Lower leg skin (tissue), 4 donors: ENCODE measurements around the gene MPP1. TPM values are rescaled to one million over a fixed set of nuclear protein-coding genes. Genes with fewer than 3 reads are reported as not detected.
A peak's percentile ranks its signal among the peaks of the same experiment; 100 is the strongest.

Source experiments
- DNase-seq, 2 donors: peaks; one replicate each; pipeline ENCODE4 v3.0.0-alpha.2; 2019; ENCODE audit warnings: low spot score in 2 of 2
- H3K4me3 ChIP-seq: fragments of 200-600 bp; sonication (generic); 2 replicates; pipeline ENCODE4 v1.5.1; 2017; ENCODE audit warnings: mild to moderate bottlenecking, low read depth; ENCODE audit not compliant: poor library complexity, severe bottlenecking
- CTCF ChIP-seq, 3 donors: fragments of 450-650 bp; IDR thresholded peaks; one replicate each; pipeline ENCODE4 v1.5.1; 2016; ENCODE audit warnings: antibody characterized with exemption in 3 of 3, mild to moderate bottlenecking in 3 of 3, moderate library complexity in 2 of 3
- POLR2A ChIP-seq, 2 donors: fragments of 450-650 bp; IDR thresholded peaks; one replicate each; pipeline ENCODE4 v1.6.1; 2016 to 2017; ENCODE audit warnings: antibody characterized with exemption in 2 of 2, mild to moderate bottlenecking in 1 of 2, moderate library complexity in 1 of 2
- WGBS, 2 donors: methylation state at CpG; one replicate each; pipeline ENCODE4 v1.1.5; 2018; 5-methylcytosine and 5-hydroxymethylcytosine counted together
- intact Hi-C: fragments of 100-400 bp; cut with DNase I; formaldehyde crosslinking; loops from one replicate; pipeline ENCODE4 v1.15.0; 2023; ENCODE audit warnings: low total_unique reads
- total RNA-seq, 4 donors: library from RNA; depleted of rRNA; stranded (reverse); fragments of >200 nt; gene quantifications; one replicate each; pipeline ENCODE4 v1.1.0, GENCODE V29; 2016

Gene MPP1
- total RNA-seq, 4 donors from 2014 or later = 8.7 to 14.5 (median 10.5) TPM

- no peak for TF ChIP-seq POLR2A (IDR thresholded peaks at IDR 0.05)
- no peak for TF ChIP-seq CTCF (IDR thresholded peaks at IDR 0.05)
- WGBS, 2 donors = 33 to 65% methylated on average over 7 to 11 of the region's 20 CpGs
- no peak overlapping the region for H3K4me3 ChIP-seq
- DNase-seq = no peak
- intact Hi-C loops = no loop called here
Observed at GRCh38 chrX:154751203-154751668, 54.0 kb downstream of the MPP1 start.

GRCh38 chrX:154750301-154751202 is 54.7 kb downstream of the MPP1 start, which contains the start of gene GAB3:
Gene GAB3 (minus strand): TSS chrX:154751077. CDS start chrX:154751025, 52 bp downstream.
- WGBS, 2 donors = 6 to 48% methylated on average over 7 to 25 of the region's 98 CpGs
- no peak for DNase-seq
- intact Hi-C loops = no loop called here

GRCh38 chrX:154749856-154750255 is 55.4 kb downstream of the MPP1 start:
- no peak for DNase-seq
- WGBS, 2 donors = 30 to 55% methylated on average over 6 of the region's 6 CpGs
- TF ChIP-seq POLR2A (IDR thresholded peaks at IDR 0.05) (no peak), CTCF (IDR thresholded peaks at IDR 0.05) (no peak)
- intact Hi-C loops = no loop called here
- H3K4me3 ChIP-seq = no peak overlapping the region

More at GRCh38 chrX:154750301-154751202, 54.7 kb downstream of the MPP1 start, which contains the start of gene GAB3:
- H3K4me3 ChIP-seq = peak within 1 kb of the TSS; percentile 20
- no peak for TF ChIP-seq POLR2A (IDR thresholded peaks at IDR 0.05)
- no peak for TF ChIP-seq CTCF (IDR thresholded peaks at IDR 0.05)

- H3K4me3 ChIP-seq = no peak overlapping the region
- TF ChIP-seq POLR2A (IDR thresholded peaks at IDR 0.05) = no peak
- TF ChIP-seq CTCF (IDR thresholded peaks at IDR 0.05) = no peak
- intact Hi-C loops = no loop called here
- peak in 1 of 2 donors; percentile 24 for DNase-seq
- 17 to 27% methylated on average over 11 of the region's 11 CpGs for WGBS, 2 donors
Observed at GRCh38 chrX:154748712-154749339, 56.5 kb downstream of the MPP1 start.

- TF ChIP-seq CTCF (IDR thresholded peaks at IDR 0.05) (no peak), POLR2A (IDR thresholded peaks at IDR 0.05) (no peak)
- no peak overlapping the region for H3K4me3 ChIP-seq
- intact Hi-C loops = no loop called here
- DNase-seq = no peak
Observed at GRCh38 chrX:154742613-154743012, 62.7 kb downstream of the MPP1 start.
